ENCODE measurements around the gene RYR2.

GRCh38 chr1:237763751-237764150, 721.8 kb downstream of the RYR2 start:
- TF ChIP-seq POLR2A (IDR thresholded peaks at IDR 0.05) (no peak), CTCF (IDR thresholded peaks at IDR 0.05) (no peak)
